ENCODE results near the gene ARHGAP23.
A peak's percentile ranks its signal among the peaks of the same experiment; 100 is the strongest.
"Not testable (repeated sequence)": the region's sequence is repeated elsewhere in the genome, so short reads cannot be mapped to it uniquely, and the experiment has no call there.

Gene ARHGAP23

DNA sequence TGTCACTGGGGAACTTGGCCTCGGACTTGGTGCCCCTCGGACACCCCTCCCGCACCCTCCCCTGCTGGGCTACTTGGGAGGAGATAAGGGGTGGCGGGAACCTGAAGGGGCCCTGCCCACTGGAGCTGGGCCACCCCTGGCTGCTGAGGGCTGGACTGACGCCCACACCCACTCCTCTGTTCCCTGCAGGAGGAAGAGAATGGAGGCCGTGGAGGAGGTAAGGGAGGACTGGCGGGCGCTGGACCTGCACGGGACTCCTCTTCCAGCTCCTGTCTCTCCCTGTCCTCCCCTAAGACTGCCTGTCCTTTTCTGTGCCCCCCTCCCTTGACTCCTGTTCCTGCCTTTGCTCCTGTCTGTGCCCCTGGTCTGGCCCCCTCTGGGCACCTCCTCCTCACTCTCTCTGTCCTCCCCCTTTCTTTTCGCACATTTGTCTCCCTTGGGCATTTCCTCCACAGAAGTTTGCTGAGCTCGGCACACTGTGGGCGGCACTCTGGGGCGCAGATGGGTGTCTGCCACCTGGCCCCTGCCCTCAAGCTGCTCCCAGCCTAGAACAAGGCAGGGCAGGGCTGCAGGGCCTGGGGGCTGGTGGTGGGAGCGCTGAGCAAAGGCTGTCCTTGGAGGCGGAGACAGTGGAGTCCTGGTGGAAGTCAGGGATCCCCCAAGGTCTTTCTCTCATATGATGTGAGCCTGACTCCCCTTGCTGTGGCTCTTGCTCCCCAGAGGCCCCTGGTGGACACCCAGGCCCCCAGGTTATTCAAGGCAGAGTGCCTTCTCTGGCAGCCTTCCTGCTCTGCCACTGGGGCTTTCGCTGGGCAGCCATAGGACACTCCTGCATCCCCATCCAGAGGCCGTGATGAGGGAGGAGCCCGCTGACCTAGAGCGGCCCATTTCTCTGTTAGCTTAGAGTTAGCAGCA, 32.7 kb downstream of the ARHGAP23 start:
- DNase-seq (ENCODE audit: low read depth): no peak

DNA sequence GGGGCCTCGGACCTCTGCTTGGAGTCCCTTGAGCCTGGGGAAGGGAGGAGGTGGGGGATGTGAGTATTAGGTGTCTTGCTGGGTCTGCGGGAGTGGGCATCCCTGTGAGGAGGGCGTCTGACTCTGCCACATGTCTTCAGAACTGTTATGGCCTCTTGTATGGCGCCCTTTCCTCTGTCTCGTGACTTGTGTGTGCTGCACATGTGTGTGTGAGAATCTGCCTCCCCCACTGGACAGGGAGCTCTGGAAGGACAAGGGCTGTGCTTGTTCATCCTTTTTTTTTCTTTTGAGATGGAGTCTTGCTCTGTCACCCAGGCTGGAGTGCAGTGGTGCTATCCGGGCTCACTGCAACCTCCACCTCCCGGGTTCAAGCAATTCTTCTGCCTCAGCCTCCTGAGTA, 33.4 kb downstream of the ARHGAP23 start:
- DNase-seq (ENCODE audit: low read depth): no peak

DNA sequence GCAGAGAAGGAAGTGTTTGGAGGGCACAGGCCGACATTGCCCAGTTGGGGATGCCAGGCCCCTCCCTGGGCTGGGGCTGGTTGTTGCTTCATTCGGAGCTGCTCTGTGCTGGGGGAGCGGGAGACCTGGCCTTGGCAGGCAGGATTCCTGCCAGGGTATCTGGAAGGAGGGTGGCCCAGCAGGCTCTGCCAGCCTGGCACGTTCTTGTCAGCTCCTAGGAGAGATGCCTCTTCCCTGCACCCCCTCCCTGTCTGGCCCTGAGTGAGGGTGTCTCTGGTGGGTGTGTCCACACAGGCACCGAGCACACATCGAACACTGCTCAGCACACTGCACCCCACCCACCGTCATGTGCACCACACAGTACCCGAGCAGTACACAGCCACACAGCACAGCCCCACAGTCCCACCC, 35.2 kb downstream of the ARHGAP23 start:
- no peak for DNase-seq (ENCODE audit: low read depth)

DNA sequence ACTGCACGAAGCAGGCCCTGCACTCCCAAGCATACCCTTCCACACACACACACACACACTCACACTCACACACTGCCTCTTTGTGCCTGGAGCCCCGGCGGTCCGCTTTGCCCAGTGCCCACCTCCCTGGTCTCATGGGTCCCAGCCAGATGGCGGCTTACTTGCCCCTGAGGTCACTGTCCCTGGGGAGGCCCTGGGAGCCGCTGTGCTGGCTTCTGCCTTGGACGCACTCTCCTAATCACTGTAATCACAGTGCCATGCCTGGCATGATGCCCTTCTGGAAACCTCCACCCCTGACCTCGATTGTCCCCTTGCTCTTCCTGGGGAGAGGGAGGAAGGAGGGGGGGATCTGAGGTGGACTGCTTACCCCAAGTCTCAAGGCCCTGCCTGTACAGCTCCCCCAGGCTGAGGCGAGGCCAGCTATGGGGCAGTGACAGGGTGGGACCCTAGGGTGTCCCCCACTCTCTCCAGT, 36.0 kb downstream of the ARHGAP23 start:
- DNase-seq (ENCODE audit: low read depth): no peak

DNA sequence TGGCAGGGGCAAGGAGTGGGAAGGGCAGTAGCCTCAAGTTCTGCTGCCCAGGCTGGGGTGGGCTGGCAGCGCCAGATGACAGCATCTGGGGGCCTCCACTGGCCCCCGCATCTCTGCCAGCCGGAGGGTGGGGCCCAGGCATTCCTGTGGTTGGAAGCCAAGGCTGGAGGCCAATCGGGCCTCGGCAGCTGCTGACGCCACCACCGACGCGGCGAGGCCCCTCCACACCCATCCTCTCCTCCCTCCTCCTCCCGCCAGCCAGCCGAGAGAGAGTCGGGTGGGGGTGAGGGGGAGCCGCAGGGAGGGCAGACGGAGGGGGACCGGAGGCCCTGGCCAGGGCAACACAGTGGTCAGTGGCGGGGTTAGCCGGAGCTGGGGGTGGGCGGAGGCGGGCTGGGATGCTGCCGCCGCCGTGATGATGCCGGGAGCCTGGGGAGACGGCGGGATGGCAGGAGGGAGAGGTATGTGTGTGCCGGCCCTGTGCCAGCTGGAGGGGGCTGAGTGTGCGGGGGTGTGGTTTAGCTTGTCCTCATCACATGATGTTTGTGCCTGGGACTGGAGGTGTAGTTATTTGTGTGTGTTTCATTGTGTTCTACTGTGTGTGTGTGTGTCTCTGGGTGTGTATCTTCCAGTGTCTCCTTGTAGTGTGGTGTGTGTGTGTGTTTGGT, 36.6 kb downstream of the ARHGAP23 start:
- DNase-seq (ENCODE audit: low read depth): no peak

DNA sequence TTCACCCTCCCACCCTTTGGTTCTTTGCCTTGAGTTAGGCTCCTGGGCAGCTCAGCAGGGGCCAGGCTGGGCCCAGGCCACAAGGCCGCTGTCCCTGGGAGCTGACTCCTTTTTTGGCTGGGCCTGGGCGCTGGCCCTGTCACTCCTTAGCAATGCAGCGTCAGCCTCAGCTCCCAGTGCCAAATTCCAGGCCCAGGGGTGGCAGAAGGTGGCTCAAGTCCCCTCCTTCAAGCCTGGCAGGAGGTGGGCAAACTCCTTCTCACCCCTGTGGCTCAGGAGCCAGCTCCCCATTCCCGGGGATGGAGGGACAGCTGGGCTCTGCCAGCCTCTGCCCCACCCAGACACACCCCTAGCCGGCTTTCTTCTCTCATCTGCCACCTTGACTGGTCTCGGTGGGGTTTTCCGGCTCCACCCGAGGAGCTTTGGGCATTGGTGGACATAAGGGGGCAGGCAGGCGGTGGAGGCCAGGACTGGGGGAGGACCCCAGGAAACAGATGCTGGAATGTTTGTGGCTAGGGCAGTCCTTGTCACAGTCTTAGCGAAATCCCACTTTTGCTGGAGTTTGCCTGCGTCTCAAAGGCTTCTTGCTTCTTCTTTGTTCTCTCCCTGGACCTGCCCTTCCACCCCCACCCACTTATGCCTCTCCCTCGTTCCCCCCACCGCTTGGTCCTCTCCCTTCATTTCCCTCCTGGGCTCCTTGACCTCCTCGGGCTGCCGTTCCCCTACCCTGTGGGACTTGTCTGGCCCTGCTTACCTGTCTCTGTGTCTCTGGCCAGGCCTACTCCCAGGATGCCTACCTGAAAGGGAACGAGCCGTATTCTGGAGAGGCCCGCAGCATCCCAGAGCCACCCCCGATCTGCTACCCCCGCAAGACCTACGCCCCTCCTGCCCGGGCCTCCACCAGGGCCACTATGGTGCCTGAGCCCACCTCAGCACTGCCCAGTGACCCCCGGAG, 37.4 kb downstream of the ARHGAP23 start:
- DNase-seq (ENCODE audit: low read depth): no peak

DNA sequence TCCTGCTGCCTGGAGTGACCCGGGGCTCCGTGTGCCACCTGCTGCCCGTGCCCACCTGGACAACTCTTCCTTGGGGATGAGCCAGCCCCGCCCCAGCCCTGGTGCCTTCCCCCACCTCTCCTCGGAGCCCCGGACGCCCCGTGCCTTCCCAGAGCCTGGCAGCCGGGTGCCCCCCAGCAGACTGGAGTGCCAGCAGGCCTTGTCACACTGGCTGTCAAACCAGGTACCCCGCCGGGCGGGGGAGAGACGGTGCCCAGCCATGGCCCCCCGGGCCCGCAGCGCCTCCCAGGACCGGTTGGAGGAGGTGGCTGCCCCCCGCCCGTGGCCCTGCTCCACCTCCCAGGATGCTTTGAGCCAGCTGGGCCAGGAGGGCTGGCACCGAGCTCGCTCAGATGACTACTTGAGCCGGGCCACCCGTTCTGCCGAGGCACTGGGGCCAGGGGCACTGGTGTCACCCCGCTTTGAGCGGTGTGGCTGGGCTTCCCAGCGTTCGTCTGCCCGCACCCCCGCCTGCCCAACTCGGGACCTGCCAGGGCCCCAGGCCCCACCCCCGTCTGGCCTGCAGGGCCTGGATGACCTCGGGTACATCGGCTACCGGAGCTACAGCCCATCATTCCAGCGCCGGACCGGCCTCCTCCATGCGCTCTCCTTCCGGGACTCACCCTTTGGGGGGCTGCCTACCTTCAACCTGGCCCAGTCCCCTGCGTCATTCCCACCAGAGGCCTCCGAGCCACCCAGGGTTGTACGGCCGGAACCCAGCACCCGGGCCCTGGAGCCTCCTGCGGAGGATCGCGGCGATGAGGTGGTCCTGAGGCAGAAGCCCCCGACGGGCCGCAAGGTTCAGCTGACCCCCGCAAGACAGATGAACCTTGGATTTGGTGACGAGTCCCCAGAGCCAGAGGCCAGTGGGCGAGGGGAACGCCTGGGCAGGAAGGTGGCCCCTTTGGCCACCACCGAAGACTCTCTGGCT, 38.4 kb downstream of the ARHGAP23 start:
- DNase-seq (ENCODE audit: low read depth): no peak

DNA sequence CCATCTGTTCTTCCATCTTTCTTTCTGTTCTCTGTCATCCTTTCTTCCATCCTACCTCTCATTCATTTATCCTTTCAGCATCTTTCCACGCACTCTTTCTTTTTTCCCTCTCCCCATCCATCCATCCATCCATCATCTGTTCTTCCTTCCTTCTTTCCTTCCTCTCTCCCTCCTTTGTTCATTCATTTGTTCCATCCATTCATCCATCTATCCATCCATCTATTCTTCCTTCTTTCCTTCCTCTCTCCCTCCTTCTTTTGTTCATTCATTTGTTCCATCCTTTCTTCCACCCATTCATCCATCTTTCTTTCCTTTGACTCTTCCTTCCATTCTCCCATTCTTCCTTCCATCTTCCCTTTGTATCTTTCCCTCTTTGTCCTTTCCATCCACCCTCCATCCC, 39.2 kb downstream of the ARHGAP23 start:
- no peak for DNase-seq (ENCODE audit: low read depth)

DNA sequence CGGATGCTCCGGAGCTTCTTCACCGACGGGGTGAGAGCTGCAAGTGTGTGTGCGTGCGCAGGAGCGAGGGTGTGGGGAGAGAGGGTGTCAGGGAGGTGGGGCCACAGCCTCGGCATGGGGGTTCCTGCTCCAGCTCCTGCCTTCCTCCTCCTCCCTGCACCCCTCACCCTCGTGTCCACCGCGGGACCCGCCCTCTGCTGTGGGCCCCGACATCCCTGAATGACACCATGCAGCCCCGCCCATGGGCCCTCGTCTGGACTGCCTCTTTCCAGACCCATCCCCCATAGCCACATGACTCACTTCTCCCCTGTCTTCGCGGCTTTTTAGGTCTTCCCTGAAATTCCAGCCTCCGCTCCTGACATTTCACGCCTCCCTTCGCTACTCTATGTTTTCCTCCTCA, 41.6 kb downstream of the ARHGAP23 start:
- no peak for DNase-seq (ENCODE audit: low read depth)

DNA sequence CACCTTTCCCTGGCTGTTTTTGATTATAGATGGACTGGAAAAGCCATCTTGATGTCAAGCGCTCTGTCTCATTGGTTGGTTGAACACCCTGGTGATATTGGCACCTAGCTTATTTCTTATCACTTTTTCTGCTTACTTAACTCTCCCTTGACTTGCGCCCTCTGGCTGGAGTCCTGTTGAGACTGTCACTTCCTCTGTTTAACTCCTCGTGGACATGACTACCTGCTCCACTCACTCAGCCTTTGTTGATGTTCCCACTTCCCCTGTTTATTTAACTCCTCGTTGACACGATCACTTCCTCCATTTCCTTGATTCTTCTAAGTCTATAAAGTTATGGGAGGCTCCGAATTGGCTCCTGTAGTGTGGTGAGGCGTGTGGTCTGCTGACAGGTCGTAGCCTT, 43.0 kb downstream of the ARHGAP23 start:
- DNase-seq (ENCODE audit: low read depth): not testable (repeated sequence)

DNA sequence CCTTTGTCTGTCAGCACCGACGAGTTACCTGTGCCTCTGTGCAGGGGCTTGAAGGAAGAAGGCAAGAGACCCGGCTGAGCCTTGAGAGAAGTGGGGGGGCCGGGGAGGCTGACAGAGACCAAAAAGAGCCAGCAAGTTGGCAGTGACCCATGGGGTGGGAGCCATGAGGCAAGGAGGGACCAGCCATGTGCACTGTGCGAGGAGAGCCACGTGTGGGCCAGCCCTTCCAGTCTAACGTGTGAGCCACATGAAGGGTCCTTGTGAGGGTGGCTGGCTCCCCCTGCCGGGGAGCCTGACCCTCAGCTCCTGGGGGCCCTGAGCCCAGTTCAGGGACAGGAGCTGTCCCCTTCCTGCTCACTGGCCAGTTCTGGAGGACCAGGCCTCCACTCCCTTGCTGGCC, 46.4 kb downstream of the ARHGAP23 start:
- DNase-seq (ENCODE audit: low read depth): not testable (repeated sequence)

DNA sequence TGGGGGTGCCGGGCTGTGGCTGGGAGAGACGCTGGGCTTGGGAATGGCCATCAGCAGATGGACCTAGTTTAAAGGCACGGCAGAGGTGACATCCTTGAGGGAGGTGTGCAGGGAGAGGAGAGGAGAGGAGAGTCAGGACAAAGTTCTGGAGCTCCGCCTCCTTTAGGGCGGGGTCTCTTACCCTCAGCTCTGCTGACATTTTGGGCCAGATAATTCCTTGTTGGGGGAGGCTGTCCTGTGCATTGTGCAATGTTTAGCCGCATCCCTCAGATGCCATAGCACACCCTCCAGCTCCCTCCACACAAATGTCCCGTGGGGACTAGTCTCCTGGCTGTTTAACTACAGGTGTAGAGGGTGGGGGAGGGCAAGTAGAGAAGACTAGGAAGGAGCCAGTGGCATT, 48.3 kb downstream of the ARHGAP23 start:
- DNase-seq (ENCODE audit: low read depth): no peak

DNA sequence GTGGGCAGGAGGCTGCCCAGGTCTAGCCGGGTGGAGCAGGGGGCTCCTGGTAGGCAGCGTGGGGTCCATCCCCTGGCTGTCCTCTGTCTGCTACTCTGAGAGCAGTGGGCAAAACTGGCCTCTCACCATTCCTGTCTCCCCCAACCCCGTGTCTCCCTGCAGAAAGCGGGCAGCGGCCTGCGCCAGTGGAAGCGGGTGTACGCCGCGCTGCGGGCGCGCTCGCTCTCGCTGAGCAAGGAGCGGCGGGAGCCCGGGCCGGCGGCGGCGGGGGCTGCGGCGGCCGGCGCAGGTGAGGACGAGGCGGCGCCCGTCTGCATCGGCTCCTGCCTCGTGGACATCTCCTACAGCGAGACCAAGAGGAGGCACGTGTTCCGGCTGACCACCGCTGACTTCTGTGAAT, 49.2 kb downstream of the ARHGAP23 start:
- not testable (repeated sequence) for DNase-seq (ENCODE audit: low read depth)

DNA sequence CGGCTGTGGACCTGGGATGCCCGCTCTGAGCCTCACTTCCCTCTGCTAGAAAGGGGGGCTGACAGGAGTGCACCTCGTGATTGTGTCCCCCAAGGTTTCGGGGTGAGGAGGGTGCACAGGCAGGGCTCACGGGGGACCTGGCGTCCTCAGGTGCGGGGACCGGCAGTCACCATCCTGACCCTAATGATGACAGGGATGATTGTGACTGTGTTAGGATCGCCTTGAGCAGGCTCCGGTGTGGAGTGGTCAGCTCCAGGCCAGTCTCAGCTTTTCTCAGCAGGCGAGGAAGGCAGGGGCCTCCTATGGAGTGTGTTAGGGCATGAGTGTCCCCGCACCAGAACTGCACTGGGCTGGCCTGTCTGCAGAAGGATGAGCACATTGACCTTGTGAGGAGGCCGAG, 49.7 kb downstream of the ARHGAP23 start:
- not testable (repeated sequence) for DNase-seq (ENCODE audit: low read depth)

DNA sequence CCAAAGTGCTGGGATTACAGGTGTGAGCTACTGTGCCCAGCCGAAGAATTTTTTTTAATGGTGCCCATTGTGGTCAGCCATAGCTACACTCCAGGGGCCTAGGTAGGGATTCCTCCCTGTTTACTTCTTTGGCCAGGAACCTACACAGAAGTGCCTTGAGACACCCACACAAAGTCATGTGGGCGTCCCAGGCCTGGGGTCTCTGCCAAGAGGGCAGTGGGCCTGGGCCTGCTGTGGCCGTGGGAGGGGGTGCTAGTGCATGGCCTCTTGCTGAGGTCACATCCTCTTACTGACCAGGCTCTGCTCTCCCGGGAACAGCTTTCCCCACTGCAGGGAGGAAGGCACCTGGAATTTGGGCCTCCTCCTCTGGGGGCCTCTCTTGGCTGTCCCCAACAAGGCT, 50.4 kb downstream of the ARHGAP23 start:
- DNase-seq (ENCODE audit: low read depth): not testable (repeated sequence)

DNA sequence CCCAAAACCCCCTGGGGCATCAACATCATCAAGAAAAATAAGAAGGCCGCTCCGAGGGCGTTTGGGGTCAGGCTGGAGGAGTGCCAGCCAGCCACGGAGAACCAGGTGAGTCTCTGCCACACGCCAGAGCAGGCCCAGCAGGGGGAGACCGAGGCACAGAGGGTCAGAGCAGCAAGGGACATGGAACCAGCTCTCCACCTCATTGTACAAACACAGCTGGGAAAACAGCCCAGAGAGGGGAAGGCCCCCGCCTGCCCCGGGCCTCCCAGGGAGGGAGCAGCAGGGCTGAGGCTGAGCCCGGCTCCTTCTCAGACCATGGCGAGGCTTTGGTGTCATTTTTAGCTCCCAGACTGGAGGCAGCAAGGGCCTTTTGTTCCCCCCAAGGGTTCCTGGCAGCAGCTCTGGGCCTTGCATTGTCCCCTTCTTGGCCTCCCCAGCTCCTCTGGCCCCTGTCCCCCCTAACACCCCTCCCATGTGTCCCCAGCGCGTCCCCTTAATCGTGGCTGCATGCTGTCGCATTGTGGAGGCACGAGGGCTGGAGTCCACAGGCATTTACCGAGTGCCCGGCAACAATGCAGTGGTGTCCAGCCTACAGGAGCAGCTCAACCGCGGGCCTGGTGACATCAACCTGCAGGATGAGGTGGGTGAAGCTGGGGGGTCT, 53.9 kb downstream of the ARHGAP23 start:
- not testable (repeated sequence) for DNase-seq (ENCODE audit: low read depth)

DNA sequence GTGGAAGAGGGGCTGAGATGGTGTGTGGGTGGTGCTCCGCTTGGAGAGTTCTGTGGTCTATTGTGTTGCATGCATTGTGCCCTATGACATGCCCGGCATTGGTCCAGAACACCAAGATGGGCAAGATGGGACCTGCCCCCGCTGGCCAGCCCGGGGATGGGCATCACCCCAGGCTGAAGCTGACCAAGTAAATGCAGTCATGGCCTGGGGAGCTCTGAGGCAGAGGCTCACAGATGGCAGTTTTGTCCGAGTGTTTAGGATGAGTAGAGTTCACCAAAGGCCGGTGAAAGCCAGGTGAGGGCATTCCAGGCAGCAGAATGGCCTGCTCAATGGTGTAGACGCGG, 54.4 kb downstream of the ARHGAP23 start:
- DNase-seq (ENCODE audit: low read depth): not testable (repeated sequence)

DNA sequence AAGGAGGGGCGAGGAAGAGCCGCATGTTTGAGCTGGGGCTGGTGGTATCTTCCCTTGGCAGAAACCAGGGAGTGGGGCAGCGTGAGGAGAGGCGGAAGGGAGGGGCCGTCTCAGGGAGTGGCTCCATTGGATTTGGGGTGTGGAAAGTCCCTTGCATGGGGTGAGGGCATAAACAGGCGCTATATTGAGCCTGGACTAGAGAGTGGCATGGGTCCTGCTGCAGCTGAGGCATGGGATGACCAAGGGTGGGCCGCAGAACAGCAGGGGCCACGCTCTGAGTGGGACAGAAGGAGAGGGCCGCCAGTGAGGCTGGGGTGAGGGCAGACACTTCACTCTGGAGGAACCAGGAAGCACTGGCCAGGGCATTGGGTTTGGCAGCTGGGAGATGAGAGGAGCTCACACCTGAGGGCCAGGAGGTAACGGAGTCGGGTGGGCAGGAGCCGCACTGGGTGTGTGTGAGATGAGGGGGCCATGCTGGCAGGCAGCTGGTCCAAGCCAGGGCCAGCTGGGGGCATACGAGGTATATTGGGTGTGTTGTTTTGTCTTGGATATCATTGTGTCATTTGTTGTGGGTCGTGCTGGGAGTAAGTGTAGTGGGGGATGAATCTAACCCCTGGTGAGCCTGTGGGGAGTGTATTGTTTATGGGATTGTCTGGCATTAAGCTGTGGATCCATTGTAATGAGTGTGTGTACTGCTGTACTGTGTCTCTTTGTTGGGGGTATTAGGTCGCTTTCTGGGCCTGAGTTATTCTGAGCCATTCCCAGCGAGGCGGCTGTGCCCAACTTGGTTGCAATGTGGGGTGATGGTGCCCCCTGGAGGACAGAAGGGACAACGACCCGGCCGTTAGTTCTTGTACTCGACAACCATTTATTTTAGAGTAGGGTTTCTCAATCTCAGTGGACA, 56.2 kb downstream of the ARHGAP23 start:
- DNase-seq (ENCODE audit: low read depth): peak; percentile 44

DNA sequence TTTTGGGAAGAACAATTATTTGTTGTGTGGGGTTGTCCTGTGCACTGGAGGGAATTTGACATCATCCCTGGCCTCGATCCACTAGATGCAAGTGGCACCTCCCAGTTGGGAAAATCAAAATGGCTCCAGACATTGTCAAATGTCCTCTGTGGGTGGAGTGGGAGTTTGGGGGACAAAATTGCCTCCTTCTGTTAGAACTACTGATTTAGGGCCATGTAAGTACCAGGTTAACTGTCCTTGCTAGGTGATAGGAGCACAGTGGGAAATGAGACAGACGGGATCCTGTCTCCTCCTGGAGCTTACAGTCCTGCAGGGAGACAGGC, 56.8 kb downstream of the ARHGAP23 start:
- DNase-seq (ENCODE audit: low read depth): no peak
